Ovary (tissue), 3 donors: ENCODE measurements around the gene MAP9.

ENCODE experiments used
- CTCF ChIP-seq, 3 donors: fragments of 450-650 bp in 2 of 3; fragments of 200-600 bp in 1 of 3; IDR thresholded peaks; one replicate each; pipeline versions ENCODE4 v1.5.1 to v1.8.0; 2016 to 2022; ENCODE audit warnings: antibody characterized with exemption in 3 of 3, mild to moderate bottlenecking in 1 of 3
- EP300 ChIP-seq: sonication (generic); formaldehyde crosslinking; IDR thresholded peaks from one replicate; pipeline ENCODE4 v1.6.1; 2017; ENCODE audit warnings: antibody characterized with exemption
- POLR2A ChIP-seq: fragments of 450-650 bp; IDR thresholded peaks from one replicate; pipeline ENCODE4 v1.6.1; 2017; ENCODE audit warnings: antibody characterized with exemption, mild to moderate bottlenecking, moderate library complexity
- donor health status: DM: no; HTN: no; CAD: no.

DNA sequence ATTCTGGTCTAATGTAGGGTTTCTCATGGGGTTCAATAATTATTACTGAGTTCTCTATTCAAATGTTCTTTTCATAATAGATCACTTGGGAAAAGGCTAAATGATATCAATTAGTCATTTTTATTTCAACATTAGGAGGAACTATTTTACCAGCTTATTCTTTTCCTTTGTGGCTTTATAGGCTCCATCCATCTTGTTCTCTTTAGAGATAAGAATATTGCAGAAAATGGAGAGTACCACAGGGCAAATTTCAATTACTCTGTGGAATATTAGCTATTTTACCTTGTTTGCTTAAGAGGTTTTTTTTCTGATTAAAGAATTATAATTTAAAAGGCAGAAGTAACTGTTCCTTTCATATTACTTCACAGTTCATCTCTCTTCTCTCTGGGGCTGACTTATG, 55.8 kb downstream of the MAP9 start:
- TF ChIP-seq CTCF (IDR thresholded peaks at IDR 0.05) (no peak), POLR2A (no peak), EP300 (no peak)
